GM12875 (cell line): ENCODE measurements around the gene PMPCA.

ENCODE experiments used
- H3K4me3 ChIP-seq: one replicate; pipeline ENCODE4 v1.5.1; 2011; ENCODE audit warnings: low read depth, low read length, control low read depth
- CTCF ChIP-seq: IDR thresholded peaks from 2 replicates; pipeline ENCODE4 v1.5.1; 2011; ENCODE audit warnings: low read depth, mild to moderate bottlenecking, control low read depth, inconsistent platforms, low read length, moderate library complexity, borderline replicate concordance; ENCODE audit not compliant: insufficient read depth

Gene PMPCA

GRCh38 chr9:136374183-136374575 is 36.3 kb upstream of the PMPCA start:
- no peak overlapping the region for H3K4me3 ChIP-seq
- TF ChIP-seq CTCF = no peak

- TF ChIP-seq CTCF = no peak
- H3K4me3 ChIP-seq = no peak overlapping the region
Measured at GRCh38 chr9:136375096-136375495, 35.4 kb upstream of the PMPCA start.

- no peak for TF ChIP-seq CTCF
- H3K4me3 ChIP-seq = no peak overlapping the region
Measured at GRCh38 chr9:136376457-136376856, 34.0 kb upstream of the PMPCA start.

GRCh38 chr9:136377341-136378169 is 32.9 kb upstream of the PMPCA start:
- no peak overlapping the region for H3K4me3 ChIP-seq
- TF ChIP-seq CTCF = no peak

- H3K4me3 ChIP-seq = no peak overlapping the region
- TF ChIP-seq CTCF = no peak
Measured at GRCh38 chr9:136378170-136379002, 32.1 kb upstream of the PMPCA start.

- TF ChIP-seq CTCF = no peak
- H3K4me3 ChIP-seq = no peak overlapping the region
Measured at GRCh38 chr9:136379003-136379287, 31.5 kb upstream of the PMPCA start.

GRCh38 chr9:136379401-136379800 is 31.1 kb upstream of the PMPCA start:
- no peak overlapping the region for H3K4me3 ChIP-seq
- TF ChIP-seq CTCF = no peak
